ENCODE data around the gene NKAIN2.

The NKAIN2 gene

GRCh38 chr6:124866040-124866439 lies 1062.4 kb downstream of the NKAIN2 start:
- no peak overlapping the region for H3K4ac ChIP-seq (ENCODE audit: low read length)
- H3K4me3 ChIP-seq (ENCODE audit: low read length in 2 of 2): no peak overlapping the region
- no peak overlapping the region for H2BK15ac ChIP-seq (ENCODE audit: low read length)
- no peak overlapping the region for H2AFZ ChIP-seq (ENCODE audit: low read length)
- H2BK120ac ChIP-seq (ENCODE audit: low read depth, low read length): no peak overlapping the region
- no peak overlapping the region for H2AK5ac ChIP-seq (ENCODE audit: low read depth, low read length)
- no peak overlapping the region for H2BK12ac ChIP-seq (ENCODE audit: low read length)
- no peak overlapping the region for H3K14ac ChIP-seq (ENCODE audit: low read length)
- no peak overlapping the region for H3K9ac ChIP-seq (ENCODE audit: low read depth, low read length, poor library complexity)
- WGBS, 2 donors (ENCODE audit: extremely low coverage in 2 of 2, insufficient read length in 2 of 2, insufficient replicate concordance in 1 of 2): no CpG with 5 or more reads among the region's 1 CpG
- no peak overlapping the region for H4K91ac ChIP-seq (ENCODE audit: low read depth, low read length, poor library complexity)
- no peak overlapping the region for H3K4me2 ChIP-seq (ENCODE audit: insufficient read depth, low read length, poor library complexity, severe bottlenecking)
- no peaks in the 10 kb centered on the region for H3K27me3 ChIP-seq (ENCODE audit: control insufficient read depth in 3 of 3, insufficient read depth in 3 of 3, low read depth in 1 of 3, low read length in 3 of 3)
- H3K27ac ChIP-seq (replicated peaks; ENCODE audit: low read length): no peak overlapping the region
- H2BK5ac ChIP-seq (ENCODE audit: low read length): no peak overlapping the region
- H3K9me3 ChIP-seq (replicated peaks in 1 of 2; ENCODE audit: control insufficient read depth in 2 of 2, insufficient read depth in 1 of 2, low read depth in 1 of 2, low read length in 2 of 2): no peaks in the 10 kb centered on the region
- H3K18ac ChIP-seq (ENCODE audit: low read length): no peak overlapping the region
- no peaks in the 10 kb centered on the region for H3K36me3 ChIP-seq (replicated peaks in 1 of 2; ENCODE audit: control insufficient read depth in 2 of 2, insufficient read depth in 2 of 2, low read length in 2 of 2)
- no peak for DNase-seq (ENCODE audit: low spot score)
- H3K79me1 ChIP-seq (ENCODE audit: low read depth, low read length): no peaks in the 10 kb centered on the region
- H3K23ac ChIP-seq (ENCODE audit: low read depth, low read length, poor library complexity): no peak overlapping the region
- H3K4me1 ChIP-seq (ENCODE audit: control insufficient read depth in 2 of 2, insufficient read depth in 1 of 2, low read depth in 1 of 2, low read length in 2 of 2): no peaks in the 10 kb centered on the region
- H4K8ac ChIP-seq (ENCODE audit: low read depth, low read length): no peak overlapping the region

DNA sequence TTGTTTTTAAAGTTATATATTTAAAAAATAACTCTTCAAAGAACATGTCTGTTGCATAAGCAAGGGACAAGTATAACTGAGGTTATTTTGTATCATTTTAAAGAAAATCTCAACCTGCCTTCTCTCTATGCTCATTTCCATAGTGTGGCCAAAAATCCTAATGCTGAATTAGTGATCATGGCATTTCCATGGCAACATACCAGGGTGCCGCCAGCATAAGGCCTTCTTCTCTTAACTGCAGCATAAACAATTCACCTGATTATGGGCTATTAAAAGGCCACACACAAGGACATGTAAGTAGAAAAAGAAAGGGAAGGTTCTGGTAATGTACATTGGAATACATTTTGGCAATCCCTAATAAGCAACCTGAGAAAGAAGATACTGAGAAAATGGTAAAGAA lies 1063.5 kb downstream of the NKAIN2 start:
- DNase-seq (ENCODE audit: low spot score): no peak
- H3K9ac ChIP-seq (ENCODE audit: low read depth, low read length, poor library complexity): no peak overlapping the region
- no peak overlapping the region for H3K18ac ChIP-seq (ENCODE audit: low read length)
- H2AFZ ChIP-seq (ENCODE audit: low read length): no peak overlapping the region
- no peak overlapping the region for H2BK5ac ChIP-seq (ENCODE audit: low read length)
- no peak overlapping the region for H2BK120ac ChIP-seq (ENCODE audit: low read depth, low read length)
- no peak overlapping the region for H4K91ac ChIP-seq (ENCODE audit: low read depth, low read length, poor library complexity)
- no peak overlapping the region for H3K4ac ChIP-seq (ENCODE audit: low read length)
- H3K4me1 ChIP-seq (ENCODE audit: control insufficient read depth in 2 of 2, insufficient read depth in 1 of 2, low read depth in 1 of 2, low read length in 2 of 2): no peaks in the 10 kb centered on the region
- no peak overlapping the region for H2BK12ac ChIP-seq (ENCODE audit: low read length)
- no peaks in the 10 kb centered on the region for H3K27me3 ChIP-seq (ENCODE audit: control insufficient read depth in 3 of 3, insufficient read depth in 3 of 3, low read depth in 1 of 3, low read length in 3 of 3)
- no peak overlapping the region for H3K27ac ChIP-seq (replicated peaks; ENCODE audit: low read length)
- H4K8ac ChIP-seq (ENCODE audit: low read depth, low read length): no peak overlapping the region
- H3K4me2 ChIP-seq (ENCODE audit: insufficient read depth, low read length, poor library complexity, severe bottlenecking): no peak overlapping the region
- H2AK5ac ChIP-seq (ENCODE audit: low read depth, low read length): no peak overlapping the region
- no peaks in the 10 kb centered on the region for H3K79me1 ChIP-seq (ENCODE audit: low read depth, low read length)
- H3K4me3 ChIP-seq (ENCODE audit: low read length in 2 of 2): no peak overlapping the region
- H3K36me3 ChIP-seq (replicated peaks in 1 of 2; ENCODE audit: control insufficient read depth in 2 of 2, insufficient read depth in 2 of 2, low read length in 2 of 2): no peaks in the 10 kb centered on the region
- H3K9me3 ChIP-seq (replicated peaks in 1 of 2; ENCODE audit: control insufficient read depth in 2 of 2, insufficient read depth in 1 of 2, low read depth in 1 of 2, low read length in 2 of 2): no peaks in the 10 kb centered on the region
- no peak overlapping the region for H2BK15ac ChIP-seq (ENCODE audit: low read length)
- H3K14ac ChIP-seq (ENCODE audit: low read length): no peak overlapping the region
- no peak overlapping the region for H3K23ac ChIP-seq (ENCODE audit: low read depth, low read length, poor library complexity)
- WGBS, 2 donors (ENCODE audit: extremely low coverage in 2 of 2, insufficient read length in 2 of 2, insufficient replicate concordance in 1 of 2): no CpG with 5 or more reads among the region's 1 CpG

DNA sequence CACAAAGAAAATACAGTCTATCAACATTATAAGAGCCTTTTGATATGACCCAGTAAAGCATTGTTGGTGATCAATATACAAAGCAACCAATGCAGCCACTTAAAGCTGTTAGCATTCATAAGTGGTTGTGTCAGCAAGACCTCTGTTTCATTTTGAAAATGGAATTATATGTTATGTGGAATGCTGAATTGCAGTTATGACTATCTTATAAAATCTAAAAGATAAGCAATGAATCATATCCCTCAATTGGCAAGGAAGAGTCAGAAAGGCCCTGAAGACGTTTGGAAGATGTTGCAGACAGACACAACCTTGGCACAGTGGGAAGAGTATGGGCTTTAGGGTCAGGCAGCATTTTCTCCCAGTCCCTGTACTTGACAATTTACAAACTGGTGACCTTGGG lies 1064.8 kb downstream of the NKAIN2 start:
- Histone ChIP-seq H3K18ac (ENCODE audit: low read length) (no peak overlapping the region), H3K9ac (ENCODE audit: low read depth, low read length, poor library complexity) (no peak overlapping the region), H3K9me3 (replicated peaks in 1 of 2; ENCODE audit: control insufficient read depth in 2 of 2, insufficient read depth in 1 of 2, low read depth in 1 of 2, low read length in 2 of 2) (no peaks in the 10 kb centered on the region), H3K27ac (replicated peaks; ENCODE audit: low read length) (no peak overlapping the region), H3K4ac (ENCODE audit: low read length) (no peak overlapping the region), H3K4me3 (ENCODE audit: low read length in 2 of 2) (no peak overlapping the region), H3K4me1 (ENCODE audit: control insufficient read depth in 2 of 2, insufficient read depth in 1 of 2, low read depth in 1 of 2, low read length in 2 of 2) (no peaks in the 10 kb centered on the region), H4K8ac (ENCODE audit: low read depth, low read length) (no peak overlapping the region), H4K91ac (ENCODE audit: low read depth, low read length, poor library complexity) (no peak overlapping the region), H2BK12ac (ENCODE audit: low read length) (no peak overlapping the region), H2BK5ac (ENCODE audit: low read length) (no peak overlapping the region), H3K4me2 (ENCODE audit: insufficient read depth, low read length, poor library complexity, severe bottlenecking) (no peak overlapping the region), H3K36me3 (replicated peaks in 1 of 2; ENCODE audit: control insufficient read depth in 2 of 2, insufficient read depth in 2 of 2, low read length in 2 of 2) (no peaks in the 10 kb centered on the region), H2BK15ac (ENCODE audit: low read length) (no peak overlapping the region), H3K23ac (ENCODE audit: low read depth, low read length, poor library complexity) (no peak overlapping the region), H3K79me1 (ENCODE audit: low read depth, low read length) (no peaks in the 10 kb centered on the region), H3K14ac (ENCODE audit: low read length) (no peak overlapping the region), H2BK120ac (ENCODE audit: low read depth, low read length) (no peak overlapping the region), H2AFZ (ENCODE audit: low read length) (no peak overlapping the region), H3K27me3 (ENCODE audit: control insufficient read depth in 3 of 3, insufficient read depth in 3 of 3, low read depth in 1 of 3, low read length in 3 of 3) (no peaks in the 10 kb centered on the region), H2AK5ac (ENCODE audit: low read depth, low read length) (no peak overlapping the region)
- WGBS, 2 donors (ENCODE audit: extremely low coverage in 2 of 2, insufficient read length in 2 of 2, insufficient replicate concordance in 1 of 2): no CpG with 5 or more reads among the region's 1 CpG
- no peak for DNase-seq (ENCODE audit: low spot score)

- Histone ChIP-seq H3K4me2 (ENCODE audit: insufficient read depth, low read length, poor library complexity, severe bottlenecking) (no peak overlapping the region), H3K4me3 (ENCODE audit: low read length in 2 of 2) (no peak overlapping the region), H3K4ac (ENCODE audit: low read length) (no peak overlapping the region), H3K27me3 (ENCODE audit: control insufficient read depth in 3 of 3, insufficient read depth in 3 of 3, low read depth in 1 of 3, low read length in 3 of 3) (no peaks in the 10 kb centered on the region), H2AK5ac (ENCODE audit: low read depth, low read length) (no peak overlapping the region), H3K14ac (ENCODE audit: low read length) (no peak overlapping the region), H2BK5ac (ENCODE audit: low read length) (no peak overlapping the region), H2AFZ (ENCODE audit: low read length) (no peak overlapping the region), H2BK15ac (ENCODE audit: low read length) (no peak overlapping the region), H3K79me1 (ENCODE audit: low read depth, low read length) (no peaks in the 10 kb centered on the region), H3K9ac (ENCODE audit: low read depth, low read length, poor library complexity) (no peak overlapping the region), H3K18ac (ENCODE audit: low read length) (no peak overlapping the region), H3K36me3 (replicated peaks in 1 of 2; ENCODE audit: control insufficient read depth in 2 of 2, insufficient read depth in 2 of 2, low read length in 2 of 2) (no peaks in the 10 kb centered on the region), H4K8ac (ENCODE audit: low read depth, low read length) (no peak overlapping the region), H3K4me1 (ENCODE audit: control insufficient read depth in 2 of 2, insufficient read depth in 1 of 2, low read depth in 1 of 2, low read length in 2 of 2) (no peaks in the 10 kb centered on the region), H3K27ac (replicated peaks; ENCODE audit: low read length) (no peak overlapping the region), H4K91ac (ENCODE audit: low read depth, low read length, poor library complexity) (no peak overlapping the region), H2BK120ac (ENCODE audit: low read depth, low read length) (no peak overlapping the region), H3K23ac (ENCODE audit: low read depth, low read length, poor library complexity) (no peak overlapping the region), H2BK12ac (ENCODE audit: low read length) (no peak overlapping the region), H3K9me3 (replicated peaks in 1 of 2; ENCODE audit: control insufficient read depth in 2 of 2, insufficient read depth in 1 of 2, low read depth in 1 of 2, low read length in 2 of 2) (no peaks in the 10 kb centered on the region)
- DNase-seq (ENCODE audit: low spot score): no peak
- WGBS, 2 donors (ENCODE audit: extremely low coverage in 2 of 2, insufficient read length in 2 of 2, insufficient replicate concordance in 1 of 2): no CpG with 5 or more reads among the region's 2 CpGs
Measured at GRCh38 chr6:124869416-124869815, 1065.8 kb downstream of the NKAIN2 start.
